PC-9 (cell line): Measurements from ENCODE around the gene PJVK. TPM values are rescaled to one million over a fixed set of nuclear protein-coding genes. Genes with fewer than 3 reads are reported as not detected.

Experiments used
- BruUV-seq: library from RNA; stranded (reverse); fragments of 400-500 nt; replicated peaks from 2 replicates; lab custom pipeline; 2021; lab: Mats Ljungman, UMichigan
- CTCF ChIA-PET: fragments of 300-600 bp; sonication (Branson Sonifier 250); formaldehyde crosslinking; loops from one replicate; lab custom pipeline; 2022; ENCODE audit warnings: antibody characterized with exemption; lab: Charles Lee
- POLR2A ChIA-PET: fragments of 300-600 bp; sonication (Branson Sonifier 250); formaldehyde crosslinking; loops from one replicate; lab custom pipeline; 2022; ENCODE audit warnings: antibody characterized with exemption; ENCODE audit not compliant: unreplicated experiment; lab: Charles Lee
- DNase-seq, 2 experiments: peaks; one replicate each; pipeline versions ENCODE4 v3.0.0 to v3.0.0-alpha.2; 2015 to 2022; ENCODE audit warnings: mixed read lengths in 1 of 2
- H2AFZ ChIP-seq: fragments of 200-600 bp; sonication (generic); 2 replicates; pipeline ENCODE4 v1.8.1; 2017; ENCODE audit warnings: antibody characterized with exemption
- H3F3A ChIP-seq: fragments of 200-600 bp; sonication (generic); 2 replicates; pipeline ENCODE4 v1.8.1; 2017; ENCODE audit warnings: antibody characterized with exemption, mild to moderate bottlenecking, low read depth; ENCODE audit not compliant: insufficient read depth
- H3K27ac ChIP-seq: fragments of 200-600 bp; sonication (generic); 2 replicates; pipeline ENCODE4 v1.6.1; 2016; ENCODE audit warnings: mixed run types
- H3K27me3 ChIP-seq: fragments of 200-600 bp; sonication (generic); 2 replicates; pipeline ENCODE4 v1.6.1; 2016; ENCODE audit warnings: low read depth, mixed run types; ENCODE audit not compliant: insufficient read depth
- H3K36me3 ChIP-seq: fragments of 200-600 bp; sonication (generic); 2 replicates; pipeline ENCODE4 v1.6.1; 2016; ENCODE audit warnings: low read depth, mixed run types
- H3K4me1 ChIP-seq: fragments of 200-600 bp; sonication (generic); replicated peaks from 2 replicates; pipeline ENCODE4 v1.6.1; 2016; ENCODE audit warnings: mixed run types; ENCODE audit not compliant: insufficient read depth
- H3K4me2 ChIP-seq: fragments of 200-600 bp; sonication (generic); 2 replicates; pipeline ENCODE4 v1.6.1; 2017; ENCODE audit warnings: mixed run types
- H3K4me3 ChIP-seq: fragments of 200-600 bp; sonication (generic); 2 replicates; pipeline ENCODE4 v1.6.1; 2016; ENCODE audit warnings: mixed run types
- H3K79me2 ChIP-seq: fragments of 200-600 bp; sonication (generic); 2 replicates; pipeline ENCODE4 v1.6.1; 2017; ENCODE audit warnings: low read depth, mixed run types
- H3K9me2 ChIP-seq: fragments of 200-600 bp; sonication (generic); 2 replicates; pipeline ENCODE4 v1.8.1; 2017; ENCODE audit warnings: mild to moderate bottlenecking; ENCODE audit not compliant: insufficient read depth
- H3K9me3 ChIP-seq: fragments of 200-600 bp; sonication (generic); 2 replicates; pipeline ENCODE4 v1.8.1; 2016; ENCODE audit warnings: low read depth; ENCODE audit not compliant: insufficient read depth
- H4K20me1 ChIP-seq: fragments of 200-600 bp; sonication (generic); 2 replicates; pipeline ENCODE4 v1.8.1; 2017; ENCODE audit not compliant: insufficient read depth
- EZH2 ChIP-seq: fragments of 200-600 bp; sonication (generic); IDR thresholded peaks from 2 replicates; pipeline ENCODE4 v1.8.0; 2017; ENCODE audit warnings: antibody characterized with exemption, low read depth
- intact Hi-C: fragments of 100-400 bp; cut with micrococcal nuclease; formaldehyde crosslinking; loops from one replicate; pipeline ENCODE4 v1.10.0; 2022; ENCODE audit not compliant: unreplicated experiment
- total RNA-seq: library from RNA; stranded (reverse); gene quantifications from 2 replicates; pipeline ENCODE4 v1.2.3, GENCODE V29; 2021
- TF ChIP-seq, protein P1 (sequence below): fragments of 200-600 bp; sonication (generic); conservative IDR thresholded peaks from 2 replicates; pipeline ENCODE4 v1.6.1; 2017; ENCODE audit warnings: mixed run types, antibody characterized with exemption, mild to moderate bottlenecking, moderate library complexity

PJVK gene
- total RNA-seq, 1 experiment from 2014 or later = 16.9 TPM

DNA sequence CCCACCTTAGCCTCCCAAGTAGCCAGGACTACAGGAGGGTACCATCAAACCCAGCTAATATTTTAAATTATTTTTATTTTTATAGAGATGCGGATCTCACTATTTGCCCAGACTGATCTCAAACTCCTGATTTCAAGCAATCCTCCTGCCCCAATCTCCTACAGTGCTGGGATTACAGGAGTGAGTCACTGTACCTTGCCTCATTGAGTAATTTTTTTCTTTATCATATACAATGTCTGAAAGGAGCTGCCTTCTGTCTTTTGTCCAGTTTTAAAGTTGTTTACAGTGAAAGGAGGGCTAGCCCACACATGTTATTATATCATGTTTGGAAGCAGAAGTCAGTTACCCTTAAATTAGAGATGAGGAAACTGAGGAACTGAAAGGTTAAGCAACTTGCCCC, 32.8 kb upstream of the PJVK start:
- DNase-seq = peak in 1 of 2 experiments; percentile 40
- no peaks in the 10 kb centered on the region for H3K9me3 ChIP-seq

GRCh38 chr2:178419123-178419522, 32.1 kb upstream of the PJVK start:
- Histone ChIP-seq H3F3A (peaks cover 4% of the 10 kb centered on the region), H3K27me3 (no peaks in the 10 kb centered on the region), H3K4me1 (peaks cover 10% of the 10 kb centered on the region), H2AFZ (no peak overlapping the region), H3K4me2 (no peak overlapping the region), H3K36me3 (no peaks in the 10 kb centered on the region), H4K20me1 (no peaks in the 10 kb centered on the region), H3K9me3 (no peaks in the 10 kb centered on the region), H3K27ac (no peak overlapping the region), H3K79me2 (no peaks in the 10 kb centered on the region), H3K4me3 (no peak overlapping the region), H3K9me2 (no peaks in the 10 kb centered on the region)
- ChIA-PET POLR2A (interaction anchor here (0.6 to 0.7 kb wide), 2 partner anchors 32 to 233 kb away, joined by 3 to 5 read pairs; partner anchors contain the start of genes PJVK and PRKRA), CTCF (interaction anchor here (0.6 to 2.1 kb wide), 6 partner anchors 61 to 436 kb away, joined by 3 to 6 read pairs (median 3); partner anchors contain the start of gene PLEKHA3)
- intact Hi-C loops = loop anchor here (2.0 to 10.0 kb wide), 3 partner anchors 512 to 1084 kb away; no protein-coding TSS in a partner anchor
- no peak for DNase-seq
- TF ChIP-seq EZH2 = no peak
- TF ChIP-seq, protein P1, sequence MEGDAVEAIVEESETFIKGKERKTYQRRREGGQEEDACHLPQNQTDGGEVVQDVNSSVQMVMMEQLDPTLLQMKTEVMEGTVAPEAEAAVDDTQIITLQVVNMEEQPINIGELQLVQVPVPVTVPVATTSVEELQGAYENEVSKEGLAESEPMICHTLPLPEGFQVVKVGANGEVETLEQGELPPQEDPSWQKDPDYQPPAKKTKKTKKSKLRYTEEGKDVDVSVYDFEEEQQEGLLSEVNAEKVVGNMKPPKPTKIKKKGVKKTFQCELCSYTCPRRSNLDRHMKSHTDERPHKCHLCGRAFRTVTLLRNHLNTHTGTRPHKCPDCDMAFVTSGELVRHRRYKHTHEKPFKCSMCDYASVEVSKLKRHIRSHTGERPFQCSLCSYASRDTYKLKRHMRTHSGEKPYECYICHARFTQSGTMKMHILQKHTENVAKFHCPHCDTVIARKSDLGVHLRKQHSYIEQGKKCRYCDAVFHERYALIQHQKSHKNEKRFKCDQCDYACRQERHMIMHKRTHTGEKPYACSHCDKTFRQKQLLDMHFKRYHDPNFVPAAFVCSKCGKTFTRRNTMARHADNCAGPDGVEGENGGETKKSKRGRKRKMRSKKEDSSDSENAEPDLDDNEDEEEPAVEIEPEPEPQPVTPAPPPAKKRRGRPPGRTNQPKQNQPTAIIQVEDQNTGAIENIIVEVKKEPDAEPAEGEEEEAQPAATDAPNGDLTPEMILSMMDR = peak; percentile 67
- BruUV-seq = no TSS peak

More for the DNA sequence above, 32.8 kb upstream of the PJVK start:
- H3K4me3 ChIP-seq = no peak overlapping the region
- peaks cover 6% of the 10 kb centered on the region for H3F3A ChIP-seq
- no peak overlapping the region for H2AFZ ChIP-seq
- no peaks in the 10 kb centered on the region for H4K20me1 ChIP-seq
- intact Hi-C loops = loop anchor here (2.0 to 10.0 kb wide), 3 partner anchors 512 to 1084 kb away; no protein-coding TSS in a partner anchor
- no peaks in the 10 kb centered on the region for H3K9me2 ChIP-seq
- BruUV-seq = no TSS peak
- peaks cover 12% of the 10 kb centered on the region for H3K4me1 ChIP-seq
- no peaks in the 10 kb centered on the region for H3K27me3 ChIP-seq
- H3K27ac ChIP-seq = no peak overlapping the region
- CTCF ChIA-PET = interaction anchor here (0.6 to 2.1 kb wide), 7 partner anchors 62 to 644 kb away, joined by 3 to 6 read pairs (median 4); partner anchors contain the start of gene PLEKHA3
- TF ChIP-seq, protein P1 = no peak
- TF ChIP-seq EZH2 = no peak
- no peaks in the 10 kb centered on the region for H3K79me2 ChIP-seq
- H3K4me2 ChIP-seq = no peak overlapping the region
- POLR2A ChIA-PET = no interaction called here
- H3K36me3 ChIP-seq = no peaks in the 10 kb centered on the region

DNA sequence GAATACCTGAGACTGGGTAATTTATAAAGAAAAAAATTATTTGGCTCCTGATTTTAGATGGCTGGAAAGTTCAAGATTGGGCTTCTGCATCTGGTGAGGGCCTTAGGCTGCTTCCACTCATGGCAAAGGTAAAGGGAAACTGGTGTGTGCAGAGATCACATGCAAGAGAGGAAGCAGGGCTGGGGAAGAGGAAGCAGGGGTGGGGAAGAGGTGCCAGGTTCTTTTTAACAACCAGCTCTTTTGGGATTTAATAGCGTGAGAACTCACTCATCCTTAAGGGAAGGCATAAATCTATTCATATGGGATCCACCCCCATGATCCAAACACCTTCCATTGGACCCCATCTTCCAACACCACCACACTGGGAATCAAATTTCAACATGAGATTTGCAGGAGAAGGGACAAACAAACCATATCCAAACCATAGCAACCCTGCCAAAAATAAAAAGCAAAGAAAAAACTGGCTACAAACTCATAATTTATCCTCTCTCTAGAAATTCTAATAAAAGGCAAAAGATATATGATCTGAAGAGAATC, 30.6 kb upstream of the PJVK start:
- no peaks in the 10 kb centered on the region for H3K4me1 ChIP-seq
- intact Hi-C loops = no loop called here

More for the DNA sequence above, 30.6 kb upstream of the PJVK start:
- Histone ChIP-seq H3K79me2 (no peaks in the 10 kb centered on the region), H3K36me3 (no peaks in the 10 kb centered on the region), H4K20me1 (no peaks in the 10 kb centered on the region), H3K9me3 (no peaks in the 10 kb centered on the region), H3K9me2 (no peaks in the 10 kb centered on the region), H2AFZ (no peak overlapping the region), H3F3A (no peaks in the 10 kb centered on the region), H3K4me2 (no peak overlapping the region), H3K4me3 (no peak overlapping the region), H3K27me3 (no peaks in the 10 kb centered on the region), H3K27ac (no peak overlapping the region)
- POLR2A ChIA-PET = no interaction called here
- BruUV-seq = no TSS peak
- CTCF ChIA-PET = no interaction called here
- DNase-seq = no peak
- no peak for TF ChIP-seq EZH2
- TF ChIP-seq, protein P1 = no peak
